H9 (cell line): ENCODE results near the gene SLC22A2. TPM values are rescaled to one million over a fixed set of nuclear protein-coding genes. Genes with fewer than 3 reads are reported as not detected.
"Not testable (repeated sequence)": the region's sequence is repeated elsewhere in the genome, so short reads cannot be mapped to it uniquely, and the experiment has no call there.

ENCODE experiments used
- DNase-seq: peaks from one replicate; pipeline ENCODE4 v3.0.0-alpha.2; 2017
- H2AFZ ChIP-seq: one replicate; pipeline ENCODE4 v1.6.1; 2013; ENCODE audit warnings: mild to moderate bottlenecking, low read length, control low read depth, moderate library complexity
- H2AK5ac ChIP-seq: 2 replicates; pipeline ENCODE4 v1.6.1; 2013; ENCODE audit warnings: low read length, control low read depth, mixed read lengths; ENCODE audit not compliant: insufficient read length
- H2BK120ac ChIP-seq: one replicate; pipeline ENCODE4 v1.6.1; 2013; ENCODE audit warnings: low read depth, mild to moderate bottlenecking, low read length, control low read depth, inconsistent platforms; ENCODE audit not compliant: poor library complexity, severe bottlenecking
- H2BK12ac ChIP-seq: 2 replicates; pipeline ENCODE4 v1.6.1; 2013; ENCODE audit warnings: low read length, control low read depth, mixed read lengths, low read depth; ENCODE audit not compliant: insufficient read length
- H2BK15ac ChIP-seq: 2 replicates; pipeline ENCODE4 v1.6.1; 2013; ENCODE audit warnings: low read depth, low read length, control low read depth
- H2BK20ac ChIP-seq: one replicate; pipeline ENCODE4 v1.6.1; 2013; ENCODE audit warnings: low read depth, mild to moderate bottlenecking, low read length, control low read depth, inconsistent platforms; ENCODE audit not compliant: poor library complexity, severe bottlenecking
- H2BK5ac ChIP-seq: 2 replicates; pipeline ENCODE4 v1.6.1; 2013; ENCODE audit warnings: low read length, control low read depth, mixed read lengths; ENCODE audit not compliant: insufficient read length
- H3K14ac ChIP-seq: 2 replicates; pipeline ENCODE4 v1.6.1; 2013; ENCODE audit warnings: low read length, control low read depth; ENCODE audit not compliant: insufficient read depth
- H3K18ac ChIP-seq: 2 replicates; pipeline ENCODE4 v1.6.1; 2013; ENCODE audit warnings: low read depth, mild to moderate bottlenecking, mixed read lengths, low read length, control low read depth; ENCODE audit not compliant: insufficient read length
- H3K23ac ChIP-seq: 2 replicates; pipeline ENCODE4 v1.6.1; 2013; ENCODE audit warnings: low read length, control low read depth, mixed read lengths, low read depth; ENCODE audit not compliant: insufficient read length
- H3K23me2 ChIP-seq: 2 replicates; pipeline ENCODE4 v1.6.1; 2013; ENCODE audit warnings: low read depth, mild to moderate bottlenecking, mixed read lengths, low read length, control low read depth; ENCODE audit not compliant: insufficient read length, poor library complexity, severe bottlenecking
- H3K27ac ChIP-seq: 2 replicates; pipeline ENCODE4 v1.5.1; 2013; ENCODE audit warnings: low read length, control low read depth, mixed read lengths, low read depth; ENCODE audit not compliant: insufficient read length
- H3K27me3 ChIP-seq: 2 replicates; pipeline ENCODE4 v1.6.1; 2013; ENCODE audit warnings: low read length, control low read depth, inconsistent platforms; ENCODE audit not compliant: insufficient read depth
- H3K4ac ChIP-seq: 2 replicates; pipeline ENCODE4 v1.6.1; 2013; ENCODE audit warnings: low read depth, mild to moderate bottlenecking, control low read depth, inconsistent platforms, low read length, moderate library complexity
- H3K4me1 ChIP-seq: 2 replicates; pipeline ENCODE4 v1.6.1; 2013; ENCODE audit warnings: low read length, control low read depth, inconsistent platforms; ENCODE audit not compliant: insufficient read depth
- H3K4me2 ChIP-seq: 2 replicates; pipeline ENCODE4 v1.6.1; 2013; ENCODE audit warnings: low read length, control low read depth, mixed read lengths; ENCODE audit not compliant: insufficient read length, insufficient read depth
- H3K56ac ChIP-seq: 2 replicates; pipeline ENCODE4 v1.6.1; 2013; ENCODE audit warnings: low read depth, mild to moderate bottlenecking, mixed read lengths, low read length, control low read depth; ENCODE audit not compliant: insufficient read length
- H3K79me1 ChIP-seq: 2 replicates; pipeline ENCODE4 v1.6.1; 2013; ENCODE audit warnings: low read depth, mild to moderate bottlenecking, moderate library complexity, low read length, control low read depth, inconsistent platforms; ENCODE audit not compliant: insufficient read depth, poor library complexity, severe bottlenecking
- H3K79me2 ChIP-seq: 2 replicates; pipeline ENCODE4 v1.6.1; 2013; ENCODE audit warnings: low read length, control low read depth, inconsistent platforms; ENCODE audit not compliant: insufficient read depth
- H3K9ac ChIP-seq: 2 replicates; pipeline ENCODE4 v1.6.1; 2013; ENCODE audit warnings: low read length, control low read depth, mixed read lengths; ENCODE audit not compliant: insufficient read length; ENCODE audit errors: extremely low read depth
- H3K9me3 ChIP-seq: one replicate; pipeline ENCODE4 v1.6.1; 2013; ENCODE audit warnings: low read depth, low read length, inconsistent platforms; ENCODE audit not compliant: control insufficient read depth
- H3T11ph ChIP-seq: one replicate; pipeline ENCODE4 v1.6.1; 2013; ENCODE audit warnings: mild to moderate bottlenecking, low read length, control low read depth, inconsistent platforms
- H4K20me1 ChIP-seq: one replicate; pipeline ENCODE4 v1.6.1; 2013; ENCODE audit not compliant: control insufficient read depth, insufficient read length, insufficient read depth
- H4K5ac ChIP-seq: 2 replicates; pipeline ENCODE4 v1.6.1; 2013; ENCODE audit warnings: low read depth, mild to moderate bottlenecking, mixed read lengths, low read length, control low read depth; ENCODE audit not compliant: insufficient read length
- H4K8ac ChIP-seq: replicated peaks from 2 replicates; pipeline ENCODE4 v1.6.1; 2013; ENCODE audit warnings: low read length, control low read depth, mixed read lengths, low read depth; ENCODE audit not compliant: insufficient read length
- H4K91ac ChIP-seq: 2 replicates; pipeline ENCODE4 v1.6.1; 2013; ENCODE audit warnings: low read depth, mild to moderate bottlenecking, moderate library complexity, mixed read lengths, low read length, control low read depth; ENCODE audit not compliant: insufficient read length
- H3K27ac Mint-ChIP-seq, 3 experiments: 2 replicates in 2 of 3; 3 replicates in 1 of 3; pipeline ENCODE4 v1.8.0; 2020 to 2021; ENCODE audit warnings: mixed read lengths in 3 of 3, mild to moderate bottlenecking in 1 of 3, moderate library complexity in 1 of 3
- H3K27me3 Mint-ChIP-seq: 2 replicates; pipeline ENCODE4 v1.8.0; 2021; ENCODE audit warnings: low read depth, mild to moderate bottlenecking, moderate library complexity, mixed read lengths
- H3K36me3 Mint-ChIP-seq, 3 experiments: 2 replicates in 2 of 3; 3 replicates in 1 of 3; pipeline ENCODE4 v1.8.0; 2020 to 2021; ENCODE audit warnings: low read depth in 3 of 3, mixed read lengths in 3 of 3; ENCODE audit not compliant: insufficient read depth in 1 of 3
- H3K4me1 Mint-ChIP-seq, 2 experiments: 2 replicates each; pipeline ENCODE4 v1.8.0; 2020; ENCODE audit warnings: mixed read lengths in 2 of 2
- H3K4me3 Mint-ChIP-seq, 2 experiments: 2 replicates in 1 of 2; 3 replicates in 1 of 2; pipeline ENCODE4 v1.8.0; 2020 to 2021; ENCODE audit warnings: mild to moderate bottlenecking in 2 of 2, mixed read lengths in 2 of 2, moderate library complexity in 1 of 2
- H3K9me3 Mint-ChIP-seq, 2 experiments: 2 replicates in 1 of 2; 3 replicates in 1 of 2; pipeline ENCODE4 v1.8.0; 2020; ENCODE audit warnings: mild to moderate bottlenecking in 2 of 2, mixed read lengths in 2 of 2, moderate library complexity in 1 of 2
- WGBS: extraction: QIAGEN DNeasy Blood & Tissue Kit; methylation state at CpG from one replicate; pipeline ENCODE4 v1.1.7; 2013; ENCODE audit warnings: missing lambda C conversion rate, low lambda C conversion rate, mixed read lengths; ENCODE audit not compliant: insufficient read length; ENCODE audit errors: extremely low coverage; 5-methylcytosine and 5-hydroxymethylcytosine counted together
- total RNA-seq: library from RNA; stranded (reverse); gene quantifications from 2 replicates; pipeline ENCODE4 v1.2.1, GENCODE V29; 2021

Gene SLC22A2
- total RNA-seq, 1 experiment from 2014 or later, result 1.0 TPM

- not testable (repeated sequence) for H3K9me3 ChIP-seq, DNase-seq, H3K56ac ChIP-seq, H2BK5ac ChIP-seq, H2AFZ ChIP-seq, H3K79me1 ChIP-seq, H3K4me3 Mint-ChIP-seq, H3K27me3 Mint-ChIP-seq, H3K4me2 ChIP-seq, H4K20me1 ChIP-seq, H3K4ac ChIP-seq, H2BK120ac ChIP-seq, H4K8ac ChIP-seq, H2BK15ac ChIP-seq, H3T11ph ChIP-seq, H4K91ac ChIP-seq, H3K14ac ChIP-seq, H3K27ac Mint-ChIP-seq, H2BK12ac ChIP-seq, H3K4me1 ChIP-seq, H2BK20ac ChIP-seq, H3K23me2 ChIP-seq, H3K9ac ChIP-seq, H3K79me2 ChIP-seq, H3K23ac ChIP-seq, H3K27me3 ChIP-seq, H2AK5ac ChIP-seq, H3K27ac ChIP-seq, H3K18ac ChIP-seq, H4K5ac ChIP-seq
- Mint-ChIP-seq H3K9me3 (peaks cover 22 to 41% of the 10 kb centered on the region in 2 experiments), H3K36me3 (peaks cover 24 to 39% (median 27%) of the 10 kb centered on the region in 3 experiments), H3K4me1 (peaks cover 23 to 24% of the 10 kb centered on the region in 2 experiments)
- no CpG with 5 or more reads among the region's 2 CpGs for WGBS
These were observed 22.3 kb downstream of the SLC22A2 start for GRCh38 chr6:160236235-160236872.
